ENCODE results near the gene ST3GAL3. TPM values are rescaled to one million over a fixed set of nuclear protein-coding genes. Genes with fewer than 3 reads are reported as not detected.

Gene ST3GAL3
- total RNA-seq, 4 donors from 2014 or later = 4.4 to 19.0 (median 6.1) TPM

- Histone ChIP-seq H3K27me3 (no peaks in the 10 kb centered on the region), H3K4me3 (no peak overlapping the region), H3K9me3 (no peaks in the 10 kb centered on the region), H3K27ac (no peak overlapping the region), H3K36me3 (peaks cover 0 to 96% (median 0%) of the 10 kb centered on the region in 3 donors), H3K4me1 (no peaks in the 10 kb centered on the region)
- TF ChIP-seq CTCF (IDR thresholded peaks at IDR 0.05) (no peak), POLR2A (IDR thresholded peaks at IDR 0.05) (no peak)
- DNase-seq = no peak
Observed at GRCh38 chr1:43688594-43689000, 18.7 kb upstream of the ST3GAL3 start.

GRCh38 chr1:43689289-43689688, 18.0 kb upstream of the ST3GAL3 start:
- no peak for DNase-seq
- no peak overlapping the region for H3K4me3 ChIP-seq
- no peaks in the 10 kb centered on the region for H3K9me3 ChIP-seq
- TF ChIP-seq CTCF (IDR thresholded peaks at IDR 0.05) = no peak
- no peaks in the 10 kb centered on the region for H3K27me3 ChIP-seq
- no peaks in the 10 kb centered on the region for H3K4me1 ChIP-seq
- H3K27ac ChIP-seq = no peak overlapping the region
- H3K36me3 ChIP-seq = peaks cover 0 to 96% (median 0%) of the 10 kb centered on the region in 3 donors

- peaks cover 0 to 100% (median 0%) of the 10 kb centered on the region in 3 donors for H3K36me3 ChIP-seq
- TF ChIP-seq POLR2A (IDR thresholded peaks at IDR 0.05) = no peak
- no peak for TF ChIP-seq CTCF (IDR thresholded peaks at IDR 0.05)
- H3K9me3 ChIP-seq = no peaks in the 10 kb centered on the region
- no peaks in the 10 kb centered on the region for H3K4me1 ChIP-seq
- H3K27me3 ChIP-seq = no peaks in the 10 kb centered on the region
- H3K4me3 ChIP-seq = no peak overlapping the region
- no peak for DNase-seq
- H3K27ac ChIP-seq = no peak overlapping the region
Observed at GRCh38 chr1:43691871-43692815, 15.2 kb upstream of the ST3GAL3 start.

DNA sequence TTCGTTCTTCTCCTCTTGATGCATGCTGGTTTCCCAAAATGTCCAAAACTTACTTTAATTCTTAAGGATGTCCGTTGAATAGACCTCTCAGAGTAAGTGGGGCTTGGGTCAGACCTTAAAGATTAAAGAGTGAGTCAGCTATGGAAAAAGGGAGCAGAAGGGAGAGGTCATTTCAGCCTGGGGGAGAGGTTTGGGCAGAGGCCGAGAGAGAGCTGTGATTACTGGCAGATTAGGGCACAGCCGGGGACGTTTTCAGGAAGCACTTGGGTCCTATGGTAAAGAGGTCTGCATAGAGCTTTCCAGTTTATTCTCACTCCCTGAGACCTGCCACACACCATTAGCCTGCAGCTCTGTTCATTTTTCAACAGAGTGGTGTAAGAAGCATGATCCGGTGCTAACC, 14.0 kb upstream of the ST3GAL3 start:
- Histone ChIP-seq H3K27me3 (no peaks in the 10 kb centered on the region), H3K27ac (no peak overlapping the region), H3K9me3 (no peaks in the 10 kb centered on the region), H3K4me1 (no peaks in the 10 kb centered on the region), H3K36me3 (peaks cover 0 to 100% (median 0%) of the 10 kb centered on the region in 3 donors), H3K4me3 (no peak overlapping the region)
- no peak for TF ChIP-seq CTCF (IDR thresholded peaks at IDR 0.05)
- TF ChIP-seq POLR2A (IDR thresholded peaks at IDR 0.05) = no peak
- DNase-seq = no peak

- H3K9me3 ChIP-seq = no peaks in the 10 kb centered on the region
- no peak overlapping the region for H3K4me3 ChIP-seq
- TF ChIP-seq POLR2A (IDR thresholded peaks at IDR 0.05) (no peak), CTCF (IDR thresholded peaks at IDR 0.05) (no peak)
- DNase-seq = no peak
- no peaks in the 10 kb centered on the region for H3K4me1 ChIP-seq
- H3K36me3 ChIP-seq = peaks cover 0 to 100% (median 0%) of the 10 kb centered on the region in 3 donors
- H3K27me3 ChIP-seq = no peaks in the 10 kb centered on the region
- no peak overlapping the region for H3K27ac ChIP-seq
Observed at GRCh38 chr1:43699281-43699680, 8.1 kb upstream of the ST3GAL3 start.

Data from Peyer's patch (tissue), 4 donors.